Activated T-helper 17 cell treated with anti-CD3 and anti-CD28 coated beads, Interleukin-2, amount 50 U/mL, for 72 hours (primary cell): Measurements from ENCODE around the gene CMSS1. TPM values are rescaled to one million over a fixed set of nuclear protein-coding genes. Genes with fewer than 3 reads are reported as not detected.
A peak's percentile ranks its signal among the peaks of the same experiment; 100 is the strongest.

Experiments used
- ATAC-seq: fragments of 150-1000 bp; cut with Tn5 transposase; replicated peaks from 2 replicates; pipeline ENCODE4 v1.10.0; 2021; ENCODE audit warnings: mild to moderate bottlenecking, moderate library complexity
- H3K27ac Mint-ChIP-seq: one replicate; pipeline ENCODE4 v1.8.0; 2022; ENCODE audit warnings: mixed read lengths
- H3K27me3 Mint-ChIP-seq: one replicate; pipeline ENCODE4 v1.8.0; 2022; ENCODE audit warnings: mixed read lengths
- H3K36me3 Mint-ChIP-seq: one replicate; pipeline ENCODE4 v1.8.0; 2022; ENCODE audit warnings: low read depth, mild to moderate bottlenecking, mixed read lengths
- H3K4me1 Mint-ChIP-seq: one replicate; pipeline ENCODE4 v1.8.0; 2022; ENCODE audit warnings: mixed read lengths
- H3K4me3 Mint-ChIP-seq: one replicate; pipeline ENCODE4 v1.8.0; 2022; ENCODE audit warnings: mild to moderate bottlenecking, mixed read lengths
- H3K9me3 Mint-ChIP-seq: one replicate; pipeline ENCODE4 v1.8.0; 2022; ENCODE audit warnings: mixed read lengths
- total RNA-seq, 2 donors: library from RNA; stranded (reverse); gene quantifications; one replicate each; pipeline ENCODE4 v1.2.3, GENCODE V29; 2022

Gene CMSS1
- total RNA-seq, 2 donors from 2014 or later: 29.8 to 67.4 TPM

GRCh38 chr3:100151024-100151707 lies 333.5 kb downstream of the CMSS1 start:
- Mint-ChIP-seq H3K27ac (peak overlapping the region; percentile 33), H3K9me3 (peaks cover 7% of the 10 kb centered on the region), H3K4me3 (no peak overlapping the region), H3K36me3 (peaks cover 61% of the 10 kb centered on the region), H3K4me1 (peaks cover 5% of the 10 kb centered on the region), H3K27me3 (no peaks in the 10 kb centered on the region)
- ATAC-seq: no peak

- Mint-ChIP-seq H3K27ac (no peak overlapping the region), H3K4me3 (no peak overlapping the region), H3K27me3 (no peaks in the 10 kb centered on the region), H3K36me3 (peaks cover 73% of the 10 kb centered on the region), H3K9me3 (peaks cover 13% of the 10 kb centered on the region), H3K4me1 (peaks cover under 1% of the 10 kb centered on the region)
- ATAC-seq: no peak
Observed at GRCh38 chr3:100154171-100154570, 336.5 kb downstream of the CMSS1 start.

- H3K4me1 Mint-ChIP-seq: no peaks in the 10 kb centered on the region
- no peak overlapping the region for H3K4me3 Mint-ChIP-seq
- H3K27ac Mint-ChIP-seq: no peak overlapping the region
- peaks cover 13% of the 10 kb centered on the region for H3K9me3 Mint-ChIP-seq
- no peak for ATAC-seq
- H3K27me3 Mint-ChIP-seq: no peaks in the 10 kb centered on the region
- peaks cover 68% of the 10 kb centered on the region for H3K36me3 Mint-ChIP-seq
Observed at GRCh38 chr3:100155128-100155527, 337.5 kb downstream of the CMSS1 start.

GRCh38 chr3:100155590-100155989 lies 337.9 kb downstream of the CMSS1 start:
- Mint-ChIP-seq H3K36me3 (peaks cover 68% of the 10 kb centered on the region), H3K9me3 (peaks cover 13% of the 10 kb centered on the region), H3K27ac (no peak overlapping the region), H3K27me3 (no peaks in the 10 kb centered on the region), H3K4me1 (no peaks in the 10 kb centered on the region), H3K4me3 (no peak overlapping the region)
- no peak for ATAC-seq

GRCh38 chr3:100157685-100158084 lies 340.0 kb downstream of the CMSS1 start:
- Mint-ChIP-seq H3K36me3 (peaks cover 67% of the 10 kb centered on the region), H3K27me3 (no peaks in the 10 kb centered on the region), H3K4me3 (no peak overlapping the region), H3K9me3 (peaks cover 13% of the 10 kb centered on the region), H3K4me1 (no peaks in the 10 kb centered on the region), H3K27ac (no peak overlapping the region)
- no peak for ATAC-seq

- no peaks in the 10 kb centered on the region for H3K27me3 Mint-ChIP-seq
- H3K27ac Mint-ChIP-seq: no peak overlapping the region
- H3K4me1 Mint-ChIP-seq: no peaks in the 10 kb centered on the region
- no peak overlapping the region for H3K4me3 Mint-ChIP-seq
- peaks cover 13% of the 10 kb centered on the region for H3K9me3 Mint-ChIP-seq
- peaks cover 66% of the 10 kb centered on the region for H3K36me3 Mint-ChIP-seq
- ATAC-seq: no peak
Observed at GRCh38 chr3:100158918-100159330, 341.3 kb downstream of the CMSS1 start.

- Mint-ChIP-seq H3K27ac (no peak overlapping the region), H3K4me1 (no peaks in the 10 kb centered on the region)
Observed at GRCh38 chr3:100159331-100160153, 341.9 kb downstream of the CMSS1 start.

GRCh38 chr3:100160521-100160920 lies 342.9 kb downstream of the CMSS1 start:
- Mint-ChIP-seq H3K4me1 (no peaks in the 10 kb centered on the region), H3K27ac (no peak overlapping the region), H3K36me3 (peaks cover 65% of the 10 kb centered on the region), H3K4me3 (no peak overlapping the region), H3K27me3 (no peaks in the 10 kb centered on the region), H3K9me3 (peaks cover 6% of the 10 kb centered on the region)
- no peak for ATAC-seq

More at GRCh38 chr3:100159331-100160153, 341.9 kb downstream of the CMSS1 start:
- no peaks in the 10 kb centered on the region for H3K27me3 Mint-ChIP-seq
- H3K4me3 Mint-ChIP-seq: no peak overlapping the region
- H3K9me3 Mint-ChIP-seq: peaks cover 13% of the 10 kb centered on the region
- peaks cover 73% of the 10 kb centered on the region for H3K36me3 Mint-ChIP-seq
- no peak for ATAC-seq

GRCh38 chr3:100163787-100164186 lies 346.1 kb downstream of the CMSS1 start:
- ATAC-seq: no peak
- H3K27ac Mint-ChIP-seq: no peak overlapping the region
- no peaks in the 10 kb centered on the region for H3K4me1 Mint-ChIP-seq
- H3K36me3 Mint-ChIP-seq: peaks cover 63% of the 10 kb centered on the region
- H3K9me3 Mint-ChIP-seq: no peaks in the 10 kb centered on the region
- H3K4me3 Mint-ChIP-seq: no peak overlapping the region
- H3K27me3 Mint-ChIP-seq: no peaks in the 10 kb centered on the region

GRCh38 chr3:100164743-100165142 lies 347.1 kb downstream of the CMSS1 start:
- Mint-ChIP-seq H3K9me3 (no peaks in the 10 kb centered on the region), H3K4me3 (no peak overlapping the region), H3K36me3 (peaks cover 66% of the 10 kb centered on the region), H3K27me3 (no peaks in the 10 kb centered on the region), H3K27ac (no peak overlapping the region), H3K4me1 (no peaks in the 10 kb centered on the region)
- no peak for ATAC-seq

- peaks cover 57% of the 10 kb centered on the region for H3K36me3 Mint-ChIP-seq
- H3K4me1 Mint-ChIP-seq: no peaks in the 10 kb centered on the region
- no peaks in the 10 kb centered on the region for H3K27me3 Mint-ChIP-seq
- no peak overlapping the region for H3K27ac Mint-ChIP-seq
- H3K4me3 Mint-ChIP-seq: no peak overlapping the region
- no peak for ATAC-seq
- no peaks in the 10 kb centered on the region for H3K9me3 Mint-ChIP-seq
Observed at GRCh38 chr3:100165926-100166550, 348.4 kb downstream of the CMSS1 start.

GRCh38 chr3:100169201-100169920 lies 351.7 kb downstream of the CMSS1 start:
- H3K9me3 Mint-ChIP-seq: no peaks in the 10 kb centered on the region
- no peaks in the 10 kb centered on the region for H3K27me3 Mint-ChIP-seq

GRCh38 chr3:100170486-100170885 lies 352.8 kb downstream of the CMSS1 start:
- Mint-ChIP-seq H3K27ac (no peak overlapping the region), H3K36me3 (peaks cover 47% of the 10 kb centered on the region), H3K4me1 (no peaks in the 10 kb centered on the region), H3K27me3 (no peaks in the 10 kb centered on the region), H3K9me3 (no peaks in the 10 kb centered on the region), H3K4me3 (no peak overlapping the region)
- ATAC-seq: no peak

More at GRCh38 chr3:100169201-100169920, 351.7 kb downstream of the CMSS1 start:
- ATAC-seq: no peak
- Mint-ChIP-seq H3K4me3 (no peak overlapping the region), H3K36me3 (peaks cover 45% of the 10 kb centered on the region), H3K4me1 (no peaks in the 10 kb centered on the region), H3K27ac (no peak overlapping the region)

GRCh38 chr3:100171211-100171914 lies 353.7 kb downstream of the CMSS1 start:
- Mint-ChIP-seq H3K4me3 (no peak overlapping the region), H3K27me3 (no peaks in the 10 kb centered on the region), H3K9me3 (no peaks in the 10 kb centered on the region), H3K36me3 (peaks cover 51% of the 10 kb centered on the region), H3K4me1 (no peaks in the 10 kb centered on the region), H3K27ac (peak overlapping the region; percentile 20)
- ATAC-seq: no peak
